GM21737 (cell line): ENCODE data around the gene ST6GAL1.
"Not testable (repeated sequence)": the region's sequence is repeated elsewhere in the genome, so short reads cannot be mapped to it uniquely, and the experiment has no call there.

Source experiments
- ATAC-seq: cut with Tn5 transposase; IDR thresholded peaks from one replicate; pipeline ENCODE4 v1.9.1; 2021; ENCODE audit warnings: mild to moderate bottlenecking, moderate library complexity; ENCODE audit not compliant: unreplicated experiment

ST6GAL1 gene

GRCh38 chr3:186930143-186930640 is at the start of gene ST6GAL1:
TSS of gene ST6GAL1 (plus strand) at chr3:186930526. CDS start at chr3:187042704, 112,178 bp downstream.
- ATAC-seq, result peak; percentile 64

GRCh38 chr3:186882150-186882524 is 48.2 kb upstream of the ST6GAL1 start:
- no peak for ATAC-seq

- no peak for ATAC-seq
These were observed 47.2 kb upstream of the ST6GAL1 start for GRCh38 chr3:186882881-186883685.

GRCh38 chr3:186883686-186884058 is 46.7 kb upstream of the ST6GAL1 start:
- ATAC-seq, result no peak

- not testable (repeated sequence) for ATAC-seq
These were observed 45.5 kb upstream of the ST6GAL1 start for GRCh38 chr3:186884868-186885267.

- no peak for ATAC-seq
These were observed 43.9 kb upstream of the ST6GAL1 start for GRCh38 chr3:186886202-186886981.

- ATAC-seq, result not testable (repeated sequence)
These were observed 42.8 kb upstream of the ST6GAL1 start for GRCh38 chr3:186887507-186887938.

GRCh38 chr3:186888569-186888968 is 41.8 kb upstream of the ST6GAL1 start:
- ATAC-seq, result no peak

GRCh38 chr3:186889698-186890097 is 40.6 kb upstream of the ST6GAL1 start:
- ATAC-seq, result not testable (repeated sequence)

- ATAC-seq, result no peak
These were observed 39.4 kb upstream of the ST6GAL1 start for GRCh38 chr3:186890911-186891310.

- not testable (repeated sequence) for ATAC-seq
These were observed 37.3 kb upstream of the ST6GAL1 start for GRCh38 chr3:186893071-186893470.

GRCh38 chr3:186895406-186895805 is 34.9 kb upstream of the ST6GAL1 start:
- ATAC-seq, result no peak

- ATAC-seq, result no peak
These were observed 34.3 kb upstream of the ST6GAL1 start for GRCh38 chr3:186896006-186896405.

- ATAC-seq, result no peak
These were observed 33.5 kb upstream of the ST6GAL1 start for GRCh38 chr3:186896875-186897274.

GRCh38 chr3:186901135-186901734 is 29.1 kb upstream of the ST6GAL1 start:
- ATAC-seq, result no peak

GRCh38 chr3:186902154-186902553 is 28.2 kb upstream of the ST6GAL1 start:
- no peak for ATAC-seq

- no peak for ATAC-seq
These were observed 27.6 kb upstream of the ST6GAL1 start for GRCh38 chr3:186902713-186903112.

GRCh38 chr3:186903676-186904075 is 26.6 kb upstream of the ST6GAL1 start:
- ATAC-seq, result not testable (repeated sequence)

GRCh38 chr3:186907075-186907474 is 23.3 kb upstream of the ST6GAL1 start:
- not testable (repeated sequence) for ATAC-seq

- ATAC-seq, result no peak
These were observed 21.1 kb upstream of the ST6GAL1 start for GRCh38 chr3:186909078-186909853.
